Left forelimb (tissue), 1 donor: ENCODE results near the gene PZP.
"Not testable (repeated sequence)": the region's sequence is repeated elsewhere in the genome, so short reads cannot be mapped to it uniquely, and the experiment has no call there.

ENCODE experiments used
- DNase-seq: peaks from one replicate; pipeline ENCODE4 v3.0.0-alpha.2; 2018; ENCODE audit warnings: low spot score

PZP gene

GRCh38 chr12:9208229-9208628, at the start of gene PZP:
Gene PZP, minus strand, starts transcription at chr12:9208395. Its CDS starts 54 bp downstream, at chr12:9208341.
- DNase-seq, result no peak

- DNase-seq, result no peak
Measured at GRCh38 chr12:9256758-9257405, 48.7 kb upstream of the PZP start.

GRCh38 chr12:9256341-9256740, 48.1 kb upstream of the PZP start:
- no peak for DNase-seq

- DNase-seq, result no peak
Measured at GRCh38 chr12:9255837-9256236, 47.6 kb upstream of the PZP start.

GRCh38 chr12:9253464-9253863, 45.3 kb upstream of the PZP start:
- no peak for DNase-seq

GRCh38 chr12:9252791-9253190, 44.6 kb upstream of the PZP start:
- DNase-seq, result not testable (repeated sequence)

GRCh38 chr12:9252256-9252655, 44.1 kb upstream of the PZP start:
- DNase-seq, result no peak

GRCh38 chr12:9248435-9248834, 40.2 kb upstream of the PZP start:
- no peak for DNase-seq

- DNase-seq, result no peak
Measured at GRCh38 chr12:9244894-9245293, 36.7 kb upstream of the PZP start.

GRCh38 chr12:9243999-9244649, 35.9 kb upstream of the PZP start:
- DNase-seq, result no peak

- DNase-seq, result no peak
Measured at GRCh38 chr12:9241301-9241700, 33.1 kb upstream of the PZP start.

- no peak for DNase-seq
Measured at GRCh38 chr12:9240776-9241175, 32.6 kb upstream of the PZP start.

- DNase-seq, result not testable (repeated sequence)
Measured at GRCh38 chr12:9240004-9240635, 31.9 kb upstream of the PZP start.

GRCh38 chr12:9237286-9237685, 29.1 kb upstream of the PZP start:
- DNase-seq, result no peak

GRCh38 chr12:9235519-9235918, 27.3 kb upstream of the PZP start:
- no peak for DNase-seq

GRCh38 chr12:9227950-9228349, 19.8 kb upstream of the PZP start:
- DNase-seq, result no peak

GRCh38 chr12:9223830-9224229, 15.6 kb upstream of the PZP start:
- DNase-seq, result no peak

- no peak for DNase-seq
Measured at GRCh38 chr12:9221483-9221882, 13.3 kb upstream of the PZP start.

- DNase-seq, result not testable (repeated sequence)
Measured at GRCh38 chr12:9221011-9221410, 12.8 kb upstream of the PZP start.

- no peak for DNase-seq
Measured at GRCh38 chr12:9214534-9214933, 6.3 kb upstream of the PZP start.

GRCh38 chr12:9211687-9212086, 3.5 kb upstream of the PZP start:
- DNase-seq, result no peak

GRCh38 chr12:9204380-9204779, 3.8 kb downstream of the PZP start:
- DNase-seq, result no peak

GRCh38 chr12:9198012-9198411, 10.2 kb downstream of the PZP start:
- DNase-seq, result no peak

GRCh38 chr12:9184276-9184675, 23.9 kb downstream of the PZP start:
- DNase-seq, result no peak
